GM21825 (cell line): ENCODE measurements around the gene ARHGEF28.

Source experiments
- ATAC-seq: cut with Tn5 transposase; IDR thresholded peaks from one replicate; pipeline ENCODE4 v1.9.1; 2021; ENCODE audit warnings: mild to moderate bottlenecking, moderate library complexity; ENCODE audit not compliant: unreplicated experiment

Gene ARHGEF28

DNA sequence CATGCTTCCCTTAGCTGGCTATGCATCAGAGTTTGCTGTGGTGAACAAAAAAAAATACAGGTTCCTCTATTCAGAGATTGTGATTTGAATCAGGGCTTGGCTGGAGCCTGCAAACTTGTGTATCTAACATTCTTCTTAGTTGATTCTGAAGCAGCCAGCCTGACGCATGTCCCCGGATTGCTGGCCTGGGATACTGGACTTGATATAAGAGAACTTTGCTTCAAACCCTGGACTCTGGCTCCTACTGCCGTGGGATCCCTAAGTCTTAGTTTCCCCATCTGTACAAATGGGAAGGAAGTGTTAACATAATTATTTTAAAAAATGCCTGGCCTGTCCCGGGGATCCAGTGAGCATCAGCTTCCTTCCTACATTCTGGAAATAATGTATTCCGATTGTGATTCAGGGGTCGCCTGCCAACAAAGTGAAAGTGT lies 292.8 kb downstream of the ARHGEF28 start:
- no peak for ATAC-seq

DNA sequence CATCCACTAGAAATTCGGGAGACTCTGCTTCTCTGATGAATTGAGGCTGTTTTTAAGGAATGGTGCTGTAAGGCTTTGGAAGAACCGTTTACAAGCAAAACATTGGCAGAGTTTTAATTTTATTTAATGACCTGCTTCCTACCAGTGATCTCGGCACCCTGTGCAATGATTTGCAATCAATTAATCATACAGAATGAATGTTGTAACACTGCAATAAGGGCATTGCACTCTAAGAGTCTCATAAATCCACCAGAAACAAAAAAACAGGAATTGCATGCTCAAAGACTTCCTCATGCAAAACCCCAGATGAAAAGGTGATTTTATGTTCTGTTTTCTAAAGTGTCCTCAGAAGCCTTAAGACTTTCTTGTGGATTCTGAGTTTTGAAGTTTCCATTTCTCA lies 295.7 kb downstream of the ARHGEF28 start:
- no peak for ATAC-seq

DNA sequence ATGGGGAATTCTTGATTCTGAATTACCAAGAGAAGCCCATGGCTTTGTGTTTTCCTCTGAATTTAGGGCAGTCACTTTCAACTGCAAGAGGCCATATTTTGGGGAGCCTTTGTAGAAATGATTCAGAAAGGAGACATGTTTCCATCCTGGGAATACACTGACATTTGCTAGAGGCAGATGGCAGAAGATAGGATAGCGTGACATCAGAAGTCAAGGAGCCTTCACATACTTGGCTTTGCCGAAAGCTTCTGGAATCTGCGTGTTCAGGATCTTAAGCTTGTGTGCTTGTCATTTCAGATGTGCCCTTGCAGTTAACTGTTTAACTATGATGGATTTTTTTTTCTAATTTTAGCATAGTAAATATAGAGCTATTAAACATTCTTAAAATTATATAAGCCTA lies 296.2 kb downstream of the ARHGEF28 start:
- no peak for ATAC-seq

DNA sequence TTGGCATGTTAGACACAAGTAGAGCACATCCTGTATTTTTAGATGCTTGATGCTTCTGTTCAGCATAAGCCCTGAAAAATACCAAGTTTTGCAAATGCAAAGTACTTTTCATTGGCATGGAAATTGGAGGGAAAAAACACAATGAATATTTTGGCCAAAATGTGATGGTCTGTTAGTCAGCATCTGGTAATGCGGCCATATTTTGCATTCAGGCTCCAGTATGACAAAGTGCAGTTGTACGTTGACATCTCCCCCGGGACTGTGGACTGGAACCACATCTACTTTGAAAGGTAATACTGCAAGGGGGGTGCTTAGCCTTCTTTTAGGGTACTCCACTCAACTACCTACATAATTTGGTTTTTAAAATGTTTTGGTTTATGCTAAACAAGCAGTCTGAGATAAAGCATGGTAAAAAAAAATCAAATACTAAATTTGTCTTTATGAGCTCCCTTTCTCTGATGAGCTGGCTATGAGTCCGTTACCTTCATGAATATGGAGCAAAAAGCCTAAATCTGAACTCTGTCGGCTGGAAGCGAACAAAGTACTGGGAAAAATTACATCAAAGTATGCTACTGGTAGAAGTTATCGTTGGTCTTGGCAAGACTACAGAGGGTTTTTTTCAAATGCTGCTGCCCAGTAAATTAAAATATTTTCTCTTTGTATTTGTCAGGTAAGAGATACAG lies 297.0 kb downstream of the ARHGEF28 start:
- ATAC-seq: no peak

DNA sequence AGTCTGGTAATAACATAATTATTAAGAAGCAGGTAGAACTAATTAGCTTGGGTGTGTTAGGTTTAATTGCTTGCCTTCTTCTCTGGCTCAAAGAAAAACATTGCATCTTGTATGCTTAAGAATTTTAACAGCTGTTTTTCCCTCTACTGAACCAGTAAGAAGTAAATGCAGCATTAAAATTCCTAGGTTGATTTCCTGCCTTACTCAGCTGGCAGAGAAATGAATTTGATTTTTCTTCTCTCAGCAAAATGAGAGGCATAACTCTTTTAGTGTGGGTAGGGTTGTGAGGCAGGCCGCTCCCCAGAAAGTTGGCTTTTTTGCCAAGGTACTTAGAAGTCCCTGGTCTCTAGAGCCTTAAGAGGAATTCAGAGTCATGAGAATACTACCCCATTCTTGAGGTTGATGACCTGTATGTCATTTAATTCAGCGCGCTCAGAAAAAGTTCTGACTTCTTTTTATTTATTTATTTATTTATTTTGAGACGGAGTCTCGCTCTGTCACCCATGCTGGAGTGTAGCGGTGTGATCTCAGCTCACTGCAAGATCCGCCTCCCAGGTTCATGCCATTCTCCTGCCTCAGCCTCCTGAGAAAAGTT lies 302.6 kb downstream of the ARHGEF28 start:
- no peak for ATAC-seq

DNA sequence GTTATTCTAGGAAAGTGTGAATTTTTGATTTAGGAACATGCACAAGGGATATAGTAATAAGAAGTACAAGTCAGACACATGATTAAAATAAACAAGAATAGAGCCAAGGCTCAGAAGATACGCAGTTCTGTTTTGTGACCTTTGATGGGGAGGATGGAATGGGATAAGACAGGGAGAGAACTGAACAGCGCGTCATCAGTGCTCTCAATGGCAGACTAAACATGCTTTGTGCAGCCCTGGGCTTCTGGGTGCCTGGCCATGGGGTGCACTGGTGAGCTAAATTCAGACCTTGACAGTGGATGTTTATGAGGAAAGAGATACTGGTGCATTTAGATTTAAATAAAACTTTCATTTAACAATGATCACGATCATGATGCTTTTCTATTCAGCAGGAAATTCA lies 309.7 kb downstream of the ARHGEF28 start:
- no peak for ATAC-seq

DNA sequence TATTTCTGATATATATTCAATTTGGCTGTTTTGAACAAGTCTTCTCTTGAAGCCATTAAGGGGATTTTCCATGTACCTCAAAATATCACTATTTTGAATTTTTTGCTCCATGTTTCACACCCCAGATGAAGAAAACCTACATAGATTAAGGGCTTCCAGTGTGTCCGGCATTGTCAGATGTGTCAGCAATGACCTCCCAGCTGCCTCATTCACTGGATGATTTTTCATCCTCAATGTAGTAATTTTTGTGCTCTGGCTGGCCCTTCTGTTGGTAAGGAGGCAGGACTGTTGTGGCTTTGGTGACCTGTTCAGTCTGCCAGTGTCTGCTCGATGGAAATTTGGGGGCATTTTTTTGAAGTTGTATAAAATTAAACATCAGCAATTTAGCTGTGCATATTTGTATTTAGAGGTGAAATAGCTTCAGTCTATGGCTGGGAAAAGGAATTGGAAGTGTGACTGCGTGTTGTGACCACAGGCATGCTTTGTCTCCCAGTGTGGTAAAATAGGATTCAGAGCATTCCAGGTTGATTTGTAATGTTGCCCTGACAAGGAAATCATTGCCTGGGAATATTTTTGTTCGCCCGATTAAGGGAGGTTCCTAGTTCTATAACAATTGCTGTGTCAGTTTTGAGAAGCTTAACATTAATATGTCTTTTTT lies 312.4 kb downstream of the ARHGEF28 start:
- ATAC-seq: no peak

DNA sequence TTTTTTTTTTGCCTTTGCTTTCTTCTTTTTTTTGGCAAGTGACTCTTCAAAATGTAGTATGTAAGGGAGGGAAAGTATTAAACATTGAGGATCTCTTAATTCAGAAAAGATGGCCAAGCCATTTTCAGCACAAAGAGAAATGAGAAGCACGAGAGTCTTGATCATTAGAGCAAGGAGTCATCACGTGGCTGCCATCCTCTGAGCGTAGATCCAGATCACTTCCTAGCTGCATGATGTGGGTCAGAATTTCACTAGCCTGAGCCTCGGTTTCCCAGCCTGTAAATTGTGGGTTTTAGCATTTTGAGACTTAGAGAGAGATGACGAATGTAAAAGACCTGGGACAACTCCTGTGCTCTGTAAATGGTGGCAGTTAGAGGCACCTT lies 312.9 kb downstream of the ARHGEF28 start:
- no peak for ATAC-seq

DNA sequence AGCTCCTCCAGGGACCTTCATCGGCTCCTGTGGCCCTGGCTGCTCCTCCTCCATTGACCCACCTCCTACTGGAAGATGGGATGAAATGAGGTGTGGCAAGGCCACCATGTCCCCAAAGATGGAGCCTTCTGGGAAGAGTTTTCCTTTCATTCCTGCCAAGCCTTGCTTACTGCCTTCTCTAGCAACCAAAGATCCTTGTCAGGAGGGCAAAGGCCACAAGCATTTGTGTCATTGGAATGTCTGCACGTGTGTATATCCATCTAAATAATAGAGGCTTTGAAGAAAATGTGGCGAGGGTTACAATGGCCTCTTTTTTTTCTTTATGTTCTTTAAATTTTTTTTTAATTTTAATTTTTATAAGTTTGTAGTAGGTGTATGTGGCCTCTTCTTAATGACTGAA lies 313.6 kb downstream of the ARHGEF28 start:
- no peak for ATAC-seq

DNA sequence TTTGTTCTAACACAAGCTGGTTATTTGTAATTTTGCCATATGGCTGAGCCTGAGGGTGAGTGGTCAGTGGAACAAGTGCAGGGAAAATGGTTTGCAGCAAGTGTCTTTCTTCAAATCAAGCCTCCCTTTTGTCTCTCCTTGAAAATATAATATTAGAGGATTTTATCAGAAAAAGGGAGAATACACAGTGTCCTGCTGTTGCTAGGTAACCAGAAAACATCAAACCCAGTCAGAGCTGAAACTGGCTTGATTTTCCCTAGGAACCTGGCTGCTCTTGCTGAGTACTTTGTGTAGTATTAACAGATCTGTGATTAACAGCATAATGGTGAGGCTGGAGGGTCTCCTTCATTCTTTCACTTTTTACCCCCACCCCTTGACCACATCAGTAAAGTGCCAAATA lies 314.0 kb downstream of the ARHGEF28 start:
- ATAC-seq: no peak

DNA sequence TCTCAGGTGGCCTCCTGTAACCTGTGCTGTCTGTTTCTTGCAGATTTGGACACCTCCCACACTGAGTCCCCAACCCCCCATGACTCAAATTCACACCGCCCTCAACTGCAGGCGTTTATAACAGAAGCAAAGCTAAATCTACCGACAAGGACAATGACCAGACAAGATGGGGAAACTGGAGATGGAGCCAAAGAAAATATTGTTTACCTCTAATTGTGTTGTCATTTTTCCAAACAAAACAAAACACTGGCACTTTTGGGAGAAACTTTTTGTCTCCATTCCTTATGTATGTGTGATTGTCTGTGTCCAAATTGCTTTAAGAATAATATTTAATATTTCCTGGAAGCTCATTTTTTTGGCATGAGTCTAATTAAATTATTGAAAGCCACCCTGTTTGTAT lies 314.8 kb downstream of the ARHGEF28 start:
- ATAC-seq: no peak

DNA sequence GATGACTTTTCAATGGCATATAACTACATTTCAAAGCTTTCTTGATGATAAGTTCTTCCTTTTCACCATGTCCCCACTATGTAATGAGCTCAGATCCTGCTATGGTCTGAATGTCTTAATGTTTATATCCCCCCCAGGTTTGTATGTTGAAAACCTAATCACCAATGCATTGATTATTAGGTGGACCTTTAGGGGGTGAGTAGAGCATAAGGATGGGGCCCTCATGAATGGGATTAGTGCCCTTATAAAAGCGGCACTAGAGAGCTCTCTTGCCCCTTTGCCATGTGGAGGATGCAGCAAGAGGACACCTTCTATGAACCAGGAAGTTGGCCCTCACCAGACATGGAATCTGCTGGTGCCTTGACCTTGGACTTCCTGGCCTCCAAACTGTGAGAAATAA lies 316.8 kb downstream of the ARHGEF28 start:
- no peak for ATAC-seq

DNA sequence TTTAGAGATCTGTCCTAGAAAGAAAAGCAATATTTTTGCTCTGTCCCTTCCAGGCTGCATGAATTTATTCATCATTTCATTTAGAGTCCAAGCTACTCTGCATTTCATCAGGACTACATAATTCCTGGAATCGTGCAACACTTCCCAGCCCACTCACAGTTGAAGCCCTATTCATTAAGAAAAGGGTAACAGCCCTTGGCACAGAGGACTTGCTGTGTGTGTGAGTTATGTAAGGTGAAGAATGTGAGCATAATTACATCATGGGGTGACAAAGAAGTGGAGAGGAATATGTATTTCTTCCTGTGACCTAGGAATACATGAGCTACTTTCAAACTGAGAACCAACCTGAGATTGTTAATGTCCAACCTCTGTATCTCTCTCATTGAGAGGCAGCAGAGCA lies 317.4 kb downstream of the ARHGEF28 start:
- ATAC-seq: no peak

DNA sequence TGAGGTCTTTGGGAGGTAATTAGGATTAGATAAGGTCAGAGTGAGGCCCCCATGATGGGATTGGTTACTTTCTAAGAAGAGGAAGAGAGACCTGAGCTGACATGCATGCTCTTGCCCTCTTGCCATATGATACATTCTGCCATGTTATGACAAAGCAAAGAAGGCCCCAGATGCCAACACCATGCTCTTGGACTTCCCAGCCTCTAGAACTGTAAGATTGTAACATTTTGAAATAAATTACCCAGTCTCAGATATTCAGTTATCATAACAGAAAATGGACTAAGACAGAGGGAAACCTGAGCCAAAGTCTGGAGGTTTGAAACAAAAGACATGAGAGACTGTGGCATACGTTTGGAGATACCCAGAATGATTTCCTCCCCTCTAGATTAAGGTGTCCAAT lies 318.6 kb downstream of the ARHGEF28 start:
- no peak for ATAC-seq

DNA sequence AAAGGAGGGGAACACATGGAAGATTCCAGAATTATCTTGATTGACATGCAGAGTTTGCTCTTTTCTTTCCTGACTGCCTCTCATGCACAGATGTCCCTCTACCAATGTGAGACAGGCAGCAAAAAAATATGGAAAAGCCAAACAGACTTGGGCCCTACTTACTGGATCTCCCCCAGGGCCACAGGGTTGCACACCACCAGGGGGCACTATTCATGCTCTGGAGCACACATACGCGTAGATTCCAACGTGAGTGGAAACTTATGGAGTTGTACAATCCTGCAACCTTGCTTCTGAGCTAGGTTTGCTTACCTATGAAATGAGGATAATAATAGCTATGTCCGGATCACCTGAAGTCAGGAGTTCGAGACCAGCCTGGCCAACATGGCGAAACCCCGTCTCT lies 319.5 kb downstream of the ARHGEF28 start:
- ATAC-seq: no peak

DNA sequence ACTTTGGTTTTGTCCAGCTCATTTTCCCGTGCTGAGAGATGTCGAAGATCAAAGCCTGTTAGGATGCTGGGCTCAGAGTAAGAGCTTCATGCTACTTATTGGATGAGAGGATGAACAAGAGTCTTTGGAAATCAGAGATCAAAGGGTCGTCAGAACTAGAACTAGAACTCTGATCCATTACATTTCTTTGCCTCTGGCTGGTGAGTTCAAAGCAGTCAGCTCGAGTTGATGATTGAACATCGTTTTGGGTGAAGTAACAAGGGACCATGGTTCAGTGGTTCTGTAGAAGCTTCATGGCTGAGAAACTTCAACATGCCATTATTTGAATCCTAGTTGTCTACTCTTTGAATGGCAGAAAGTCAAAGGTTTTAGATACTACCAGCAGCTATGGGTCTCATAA lies 320.3 kb downstream of the ARHGEF28 start:
- no peak for ATAC-seq

DNA sequence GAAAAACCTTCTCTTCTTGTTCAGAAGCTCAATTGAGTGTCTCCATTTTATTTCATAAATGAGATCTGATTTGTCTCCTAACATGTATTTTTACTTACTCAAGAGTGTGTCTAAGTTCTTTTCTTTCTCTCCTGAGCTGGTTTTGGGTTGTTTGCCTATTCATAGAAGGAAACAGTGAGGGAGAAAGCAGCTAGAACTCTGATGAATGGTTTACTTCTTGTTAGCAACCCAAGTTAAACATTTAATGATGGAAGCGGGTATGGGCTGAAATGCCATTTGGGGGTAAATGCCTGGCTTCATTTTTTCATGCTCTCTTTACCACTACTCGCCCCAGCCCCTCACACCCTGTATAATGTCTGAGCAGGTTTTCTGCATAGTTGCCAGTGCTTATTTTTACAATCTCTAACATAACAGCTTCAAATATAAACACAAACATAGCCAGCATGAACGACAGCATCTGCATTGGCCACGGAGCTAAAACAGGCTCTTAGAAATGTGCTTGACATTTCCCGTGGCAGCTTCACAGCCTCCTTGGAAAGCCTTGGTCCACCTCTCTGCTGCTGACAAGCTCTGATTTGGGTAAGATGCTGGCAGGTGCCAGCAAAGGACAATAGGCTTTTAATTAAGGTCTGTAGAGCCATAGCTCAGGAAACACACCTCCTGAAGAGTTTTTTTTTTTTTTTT lies 321.1 kb downstream of the ARHGEF28 start:
- ATAC-seq: no peak

DNA sequence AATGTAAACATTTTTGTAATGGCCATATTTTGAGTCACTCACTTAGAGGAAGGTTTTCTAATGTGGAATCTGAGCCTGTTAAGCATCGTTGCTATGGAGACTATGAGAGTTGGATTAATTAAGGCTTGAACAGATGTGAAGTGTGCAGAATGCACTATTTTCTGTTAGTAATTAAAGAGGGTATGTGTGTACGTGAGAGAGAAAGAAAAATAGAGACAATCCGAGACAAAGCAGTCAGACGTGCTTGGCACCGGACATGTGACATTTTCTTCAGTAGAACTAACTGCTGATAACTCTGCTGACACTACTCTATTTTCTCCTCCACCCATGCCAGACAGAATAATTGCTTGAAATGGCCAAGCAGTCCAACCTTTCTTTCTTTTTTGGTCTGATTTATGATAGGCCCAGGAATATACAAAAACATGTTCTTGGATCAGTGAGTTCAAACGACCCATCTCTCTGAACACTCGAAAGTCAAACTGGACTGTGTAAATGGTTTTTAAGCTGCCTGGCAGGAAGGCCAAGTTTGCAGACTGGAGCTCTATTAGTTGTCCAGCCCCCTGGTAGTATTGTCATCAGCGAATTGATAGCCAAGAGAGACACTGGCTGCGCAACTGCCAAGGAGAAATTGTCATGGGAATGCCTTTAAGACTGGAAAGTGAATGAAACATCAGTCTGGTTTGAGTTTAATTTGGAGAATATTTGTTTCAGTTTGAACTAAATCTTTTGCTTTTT lies 322.1 kb downstream of the ARHGEF28 start:
- no peak for ATAC-seq

DNA sequence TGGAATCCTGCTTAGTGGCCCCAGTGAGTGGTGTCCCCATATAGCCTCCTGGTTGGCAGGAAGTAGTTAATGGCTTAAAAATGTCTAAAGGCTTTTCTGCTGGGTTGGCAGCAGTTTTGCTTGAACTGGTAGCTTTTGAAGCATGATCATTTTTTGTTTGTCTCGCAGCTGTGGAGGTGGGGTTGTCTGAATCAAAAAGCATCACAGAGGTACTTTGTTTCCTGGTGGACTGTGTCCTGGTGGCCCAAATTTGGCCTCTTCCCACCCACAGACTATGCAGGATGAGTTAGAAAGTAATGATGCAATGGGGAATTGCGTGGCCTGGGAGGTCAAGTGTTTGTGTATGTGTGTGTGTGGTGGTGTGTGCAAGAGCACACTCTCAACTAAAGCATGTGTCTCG lies 322.7 kb downstream of the ARHGEF28 start:
- no peak for ATAC-seq

DNA sequence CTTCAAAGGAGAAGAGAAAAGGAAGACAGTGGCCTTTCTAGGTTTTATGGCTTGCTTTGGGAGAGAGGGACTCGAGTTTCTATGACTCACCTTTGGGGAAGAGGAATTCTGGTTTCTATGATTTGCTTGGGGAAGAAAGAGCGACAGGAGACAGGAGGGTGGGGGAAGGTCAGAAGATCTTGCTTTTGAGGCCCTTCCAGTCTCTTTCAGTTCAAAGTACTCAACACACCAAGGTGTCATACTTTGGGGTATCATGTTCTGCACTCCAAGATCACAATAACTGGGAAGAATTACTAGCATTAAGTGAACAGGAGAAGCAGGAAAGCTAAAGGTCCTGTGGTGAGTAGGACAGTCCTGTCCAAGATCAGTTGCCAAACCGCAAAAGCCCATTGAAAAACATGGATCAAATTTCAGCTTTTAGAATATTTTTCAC lies 324.5 kb downstream of the ARHGEF28 start:
- no peak for ATAC-seq

DNA sequence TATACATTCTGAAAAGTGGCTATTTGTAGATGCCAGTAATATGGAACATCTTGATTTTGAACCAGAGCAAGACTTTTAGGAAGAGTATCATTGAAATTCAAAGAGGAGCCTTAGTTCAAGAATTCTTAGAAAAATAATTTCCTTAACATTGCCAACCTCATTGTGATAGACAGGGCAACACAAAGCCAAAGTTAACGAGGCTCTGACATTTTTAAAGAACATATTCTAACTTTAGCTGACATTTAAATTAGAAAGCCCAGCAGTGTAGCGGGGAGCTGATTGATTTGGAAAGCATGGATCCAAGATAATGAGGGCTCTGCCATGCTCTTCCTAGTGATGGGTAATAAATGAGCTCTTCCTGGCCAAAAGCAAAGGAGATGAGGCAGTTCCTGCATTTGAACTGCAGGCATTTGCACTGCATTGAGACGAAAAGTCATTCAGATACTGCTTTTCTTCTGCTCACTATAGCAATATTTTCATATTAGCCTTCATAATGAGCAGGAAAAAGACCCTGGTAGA lies 325.0 kb downstream of the ARHGEF28 start:
- ATAC-seq: no peak
